Measurements from ENCODE around the gene RGS21.

RGS21 gene

DNA sequence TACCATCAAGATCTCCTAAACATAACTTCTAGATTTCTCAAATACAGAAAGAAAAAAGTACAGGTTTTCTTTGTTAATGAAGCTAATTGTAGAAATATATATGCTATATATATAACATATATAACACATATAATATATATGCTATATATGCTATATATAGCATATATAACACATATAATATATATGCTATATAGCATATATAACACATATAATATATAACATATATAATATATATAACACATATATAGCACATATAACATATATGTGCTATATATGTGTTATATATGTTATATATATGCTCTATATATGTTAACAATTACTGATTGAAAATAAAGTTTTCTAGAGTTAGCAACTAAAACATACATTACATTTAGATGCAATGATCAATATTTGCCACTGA lies 34.8 kb downstream of the RGS21 start:
- no peak overlapping the region for H3K27ac ChIP-seq
- TF ChIP-seq, protein P1, sequence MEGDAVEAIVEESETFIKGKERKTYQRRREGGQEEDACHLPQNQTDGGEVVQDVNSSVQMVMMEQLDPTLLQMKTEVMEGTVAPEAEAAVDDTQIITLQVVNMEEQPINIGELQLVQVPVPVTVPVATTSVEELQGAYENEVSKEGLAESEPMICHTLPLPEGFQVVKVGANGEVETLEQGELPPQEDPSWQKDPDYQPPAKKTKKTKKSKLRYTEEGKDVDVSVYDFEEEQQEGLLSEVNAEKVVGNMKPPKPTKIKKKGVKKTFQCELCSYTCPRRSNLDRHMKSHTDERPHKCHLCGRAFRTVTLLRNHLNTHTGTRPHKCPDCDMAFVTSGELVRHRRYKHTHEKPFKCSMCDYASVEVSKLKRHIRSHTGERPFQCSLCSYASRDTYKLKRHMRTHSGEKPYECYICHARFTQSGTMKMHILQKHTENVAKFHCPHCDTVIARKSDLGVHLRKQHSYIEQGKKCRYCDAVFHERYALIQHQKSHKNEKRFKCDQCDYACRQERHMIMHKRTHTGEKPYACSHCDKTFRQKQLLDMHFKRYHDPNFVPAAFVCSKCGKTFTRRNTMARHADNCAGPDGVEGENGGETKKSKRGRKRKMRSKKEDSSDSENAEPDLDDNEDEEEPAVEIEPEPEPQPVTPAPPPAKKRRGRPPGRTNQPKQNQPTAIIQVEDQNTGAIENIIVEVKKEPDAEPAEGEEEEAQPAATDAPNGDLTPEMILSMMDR (conservative IDR thresholded peaks at IDR 0.05), result no peak

DNA sequence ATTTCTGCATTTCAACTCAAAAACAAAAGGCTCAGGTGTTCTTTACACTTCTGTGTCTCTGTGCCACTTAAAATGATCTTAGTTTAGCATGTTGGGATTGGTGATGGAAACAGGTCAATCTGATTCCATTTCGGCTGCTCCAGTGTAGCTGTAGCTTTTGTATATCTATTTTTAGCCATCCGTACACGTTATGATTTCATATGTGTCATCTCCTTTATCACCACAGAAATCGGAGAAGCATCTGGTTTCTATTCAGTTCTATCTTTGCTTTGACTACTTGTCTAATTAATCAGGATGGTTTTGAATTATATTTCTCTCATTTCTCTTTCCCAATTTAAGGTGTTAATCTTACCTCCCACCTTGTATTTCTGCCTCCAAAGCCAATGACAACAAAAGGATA lies 41.1 kb downstream of the RGS21 start:
- H3K27ac ChIP-seq, result no peak overlapping the region
- TF ChIP-seq, protein P1 (conservative IDR thresholded peaks at IDR 0.05), result no peak

GRCh38 chr1:192358402-192358801 lies 41.6 kb downstream of the RGS21 start:
- TF ChIP-seq, protein P1 (conservative IDR thresholded peaks at IDR 0.05), result no peak
- no peak overlapping the region for H3K27ac ChIP-seq

DNA sequence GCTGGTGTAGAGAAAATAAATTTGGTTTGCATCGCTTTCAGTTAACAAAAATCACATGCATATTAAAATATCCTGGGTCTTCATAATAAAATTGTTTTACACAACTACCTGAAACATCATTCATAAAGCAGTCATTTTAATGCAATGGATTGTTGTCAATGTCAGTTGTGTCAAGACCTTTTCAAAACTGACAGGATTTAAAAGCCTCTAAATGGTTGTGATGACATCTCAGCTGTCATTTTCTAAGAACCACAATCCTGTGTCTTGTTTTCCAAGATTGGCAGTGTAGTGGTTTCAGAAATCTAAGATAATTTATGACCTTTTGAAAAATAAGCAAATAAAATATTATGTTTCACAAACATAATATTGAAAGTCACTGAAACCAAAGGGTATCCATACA lies 42.0 kb downstream of the RGS21 start:
- TF ChIP-seq, protein P1 (conservative IDR thresholded peaks at IDR 0.05), result no peak
- H3K27ac ChIP-seq, result no peak overlapping the region

DNA sequence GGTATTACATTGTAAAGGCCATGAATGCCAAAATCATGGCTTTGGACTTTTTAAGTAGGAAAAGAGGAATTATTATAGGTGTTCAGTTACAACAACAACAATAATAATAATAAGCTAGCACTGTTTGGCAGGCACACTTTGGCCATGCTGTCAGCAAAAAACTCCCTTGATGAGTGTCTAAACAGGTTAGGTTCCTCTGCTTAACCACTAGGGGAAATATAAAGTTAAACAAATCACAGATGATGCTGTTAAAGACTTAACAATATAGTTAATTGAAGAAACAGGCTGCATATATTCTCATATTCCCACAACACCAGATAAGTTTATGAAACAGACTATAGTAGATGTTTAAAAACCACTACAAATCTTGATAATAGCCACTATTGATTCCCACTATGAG lies 46.4 kb downstream of the RGS21 start:
- H3K27ac ChIP-seq, result no peak overlapping the region
- TF ChIP-seq, protein P1 (conservative IDR thresholded peaks at IDR 0.05), result no peak

- TF ChIP-seq, protein P1 (conservative IDR thresholded peaks at IDR 0.05), result no peak
- no peak overlapping the region for H3K27ac ChIP-seq
Observed at GRCh38 chr1:192367436-192367835, 50.6 kb downstream of the RGS21 start.

DNA sequence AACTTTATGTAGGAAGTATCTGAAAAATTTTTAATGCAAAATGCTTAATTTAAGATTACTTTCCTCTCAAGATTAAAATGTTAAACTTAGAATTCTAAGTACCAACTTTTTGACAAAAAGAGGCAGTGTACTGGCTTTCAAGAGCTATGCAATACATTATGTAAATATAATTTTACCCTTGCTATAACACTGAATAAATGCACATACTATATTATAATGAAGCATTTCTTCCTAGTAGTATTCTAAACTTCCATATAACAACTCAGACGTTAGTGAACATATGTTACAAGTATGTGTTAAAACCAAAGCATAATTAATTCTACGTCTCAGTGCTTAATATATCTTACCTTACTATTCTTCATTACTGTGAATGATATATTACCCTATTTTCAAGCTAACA lies 58.5 kb downstream of the RGS21 start:
- no peak overlapping the region for H3K27ac ChIP-seq
- TF ChIP-seq, protein P1 (conservative IDR thresholded peaks at IDR 0.05), result no peak

DNA sequence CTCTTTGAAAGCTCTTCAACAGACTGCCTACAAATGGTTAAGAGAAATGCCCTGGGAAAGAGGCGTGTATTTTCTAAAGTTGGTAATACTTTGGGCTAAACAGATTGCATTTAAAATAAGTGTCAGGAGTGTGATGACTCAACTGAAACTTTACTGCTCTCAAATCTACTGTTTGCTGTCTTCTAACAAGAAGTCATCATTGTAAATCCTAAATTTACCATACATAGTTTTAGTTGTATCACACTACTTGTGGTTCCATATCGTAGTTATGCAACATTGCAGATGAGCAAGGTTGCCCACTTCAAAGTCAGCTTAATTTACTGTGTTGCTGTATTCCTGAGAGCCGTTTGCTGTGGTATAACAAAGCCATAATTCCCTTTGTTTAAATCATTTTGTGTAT lies 59.6 kb downstream of the RGS21 start:
- no peak overlapping the region for H3K27ac ChIP-seq

More for the DNA sequence above, 59.6 kb downstream of the RGS21 start:
- TF ChIP-seq, protein P1 (conservative IDR thresholded peaks at IDR 0.05), result no peak
